ENCODE results near the gene ZC3H6.

GRCh38 chr2:112243233-112243632 is 32.2 kb upstream of the ZC3H6 start:
- no peak for TF ChIP-seq ZNF8 (CRISPR knock-in tag; IDR thresholded peaks at IDR 0.05)
- TF ChIP-seq CREB5 (CRISPR knock-in tag; IDR thresholded peaks at IDR 0.05; ENCODE audit: low read depth): no peak
- TF ChIP-seq ISL1 (CRISPR knock-in tag; IDR thresholded peaks at IDR 0.05): no peak
- TF ChIP-seq ZNF70 (CRISPR knock-in tag; IDR thresholded peaks at IDR 0.05): no peak

Data from SK-N-SH treated with all-trans-retinoic acid at 6 μM for 48 hours (cell line).